GM12874 (cell line): ENCODE data around the gene CMSS1.

Source experiments
- CTCF ChIP-seq: IDR thresholded peaks from 2 replicates; pipeline ENCODE4 v1.5.1; 2011; ENCODE audit warnings: low read depth, mild to moderate bottlenecking, control low read depth, low read length, moderate library complexity; ENCODE audit not compliant: insufficient read depth

CMSS1 gene

GRCh38 chr3:100227511-100227921, 409.9 kb downstream of the CMSS1 start:
- TF ChIP-seq CTCF: no peak

- no peak for TF ChIP-seq CTCF
Observed at GRCh38 chr3:100228247-100228646, 410.6 kb downstream of the CMSS1 start.

GRCh38 chr3:100230710-100231109, 413.0 kb downstream of the CMSS1 start:
- no peak for TF ChIP-seq CTCF
